Uterus (tissue), 4 donors: Measurements from ENCODE around the gene RNF141. TPM values are rescaled to one million over a fixed set of nuclear protein-coding genes. Genes with fewer than 3 reads are reported as not detected.

ENCODE experiments used
- DNase-seq, 2 donors: peaks; one replicate each; pipeline ENCODE4 v3.0.0-alpha.2; 2019 to 2020
- H3K27ac ChIP-seq, 2 donors: fragments of 200-600 bp; sonication (generic); 1 replicate in 1 of 2; 2 replicates in 1 of 2; pipeline ENCODE4 v1.5.1; 2016 to 2018
- H3K27me3 ChIP-seq, 2 donors: fragments of 200-600 bp; sonication (generic); one replicate each; pipeline ENCODE4 v1.5.1; 2018 to 2019; ENCODE audit warnings: control low read depth in 1 of 2
- H3K36me3 ChIP-seq, 2 donors: fragments of 200-600 bp; sonication (generic); one replicate each; pipeline ENCODE4 v1.5.1; 2019; ENCODE audit warnings: control low read depth in 1 of 2
- H3K4me1 ChIP-seq, 2 donors: fragments of 200-600 bp; sonication (generic); one replicate each; pipeline ENCODE4 v1.5.1; 2018 to 2019; ENCODE audit warnings: control low read depth in 1 of 2
- H3K4me3 ChIP-seq, 2 donors: fragments of 200-600 bp; sonication (generic); 1 replicate in 1 of 2; 2 replicates in 1 of 2; pipeline ENCODE4 v1.5.1; 2018 to 2019; ENCODE audit warnings: mild to moderate bottlenecking in 1 of 2
- H3K9me3 ChIP-seq, 2 donors: fragments of 200-600 bp; sonication (generic); one replicate each; pipeline ENCODE4 v1.5.1; 2019; ENCODE audit warnings: control low read depth in 1 of 2
- CTCF ChIP-seq, 4 experiments: fragments of 200-600 bp in 2 of 4; fragments of 450-650 bp in 2 of 4; sonication (generic) in 2 of 4; IDR thresholded peaks; one replicate each; pipeline ENCODE4 v1.5.1; 2016 to 2019; ENCODE audit warnings: antibody characterized with exemption in 4 of 4, mild to moderate bottlenecking in 2 of 4, moderate library complexity in 1 of 4
- POLR2A ChIP-seq, 2 donors: fragments of 450-650 bp; IDR thresholded peaks; one replicate each; pipeline ENCODE4 v1.6.1; 2016; ENCODE audit warnings: antibody characterized with exemption in 2 of 2, mild to moderate bottlenecking in 1 of 2, moderate library complexity in 1 of 2
- intact Hi-C: fragments of 100-400 bp; cut with DNase I; formaldehyde crosslinking; loops from one replicate; pipeline ENCODE4 v1.15.1; 2023; ENCODE audit warnings: low total_unique reads
- total RNA-seq, 4 donors: library from RNA; depleted of rRNA in 3 of 4; stranded (reverse); fragments of >200 nt in 3 of 4; gene quantifications; one replicate each; pipeline versions ENCODE4 v1.1.0 to v1.2.4, GENCODE V29; 2014 to 2023
- donor health status: DM: yes; HTN: yes; CAD: no.

Gene RNF141
- total RNA-seq, 4 donors from 2014 or later = 19.7 to 49.7 (median 25.2) TPM

DNA sequence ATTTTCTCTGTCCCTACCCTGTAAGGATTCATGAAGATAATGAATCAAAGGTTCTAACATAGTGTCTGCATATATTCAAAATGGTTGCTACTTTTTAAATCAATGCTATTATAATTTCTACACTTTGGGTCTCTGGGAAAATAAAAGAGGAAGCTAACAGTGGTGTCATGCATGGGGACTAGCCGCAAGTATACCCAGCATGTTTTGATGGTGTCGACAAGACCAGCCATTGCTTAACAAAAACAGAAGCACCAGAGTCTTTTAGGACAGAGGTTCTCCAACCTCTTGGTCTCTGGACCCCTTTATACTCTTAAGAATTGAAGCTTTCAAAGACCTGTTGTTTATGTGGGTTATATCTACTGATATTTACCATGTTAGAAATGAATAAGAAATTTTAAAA is 37.8 kb downstream of the RNF141 start:
- Histone ChIP-seq H3K9me3 (no peaks in the 10 kb centered on the region), H3K4me3 (no peak overlapping the region), H3K27ac (no peak overlapping the region), H3K4me1 (no peaks in the 10 kb centered on the region), H3K27me3 (no peaks in the 10 kb centered on the region), H3K36me3 (no peaks in the 10 kb centered on the region)
- TF ChIP-seq POLR2A (IDR thresholded peaks at IDR 0.05) = no peak
- DNase-seq = no peak
- intact Hi-C loops = no loop called here

DNA sequence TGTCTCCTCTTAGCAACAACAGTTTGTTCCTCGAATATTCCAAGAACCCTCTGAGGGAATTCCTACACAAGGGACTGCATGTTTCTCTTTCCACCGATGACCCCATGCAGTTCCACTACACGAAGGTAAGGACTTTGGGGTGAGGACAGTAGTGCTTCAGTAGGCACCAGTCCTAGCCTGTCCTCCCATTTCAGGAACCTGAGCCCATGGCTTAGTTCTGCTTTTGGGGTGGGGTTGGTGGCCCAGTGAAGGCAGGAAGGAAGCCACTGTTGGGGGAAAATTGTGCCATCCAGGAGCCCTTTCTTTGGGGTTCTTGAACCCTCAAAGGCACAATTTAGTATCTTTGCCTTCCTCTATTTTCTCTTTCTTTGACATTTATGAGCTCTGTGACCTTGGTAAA is 38.2 kb downstream of the RNF141 start:
- Histone ChIP-seq H3K27ac (no peak overlapping the region), H3K36me3 (no peaks in the 10 kb centered on the region), H3K27me3 (no peaks in the 10 kb centered on the region), H3K9me3 (no peaks in the 10 kb centered on the region), H3K4me1 (no peaks in the 10 kb centered on the region), H3K4me3 (no peak overlapping the region)
- intact Hi-C loops = no loop called here
- no peak for TF ChIP-seq CTCF (IDR thresholded peaks at IDR 0.05)
- no peak for TF ChIP-seq POLR2A (IDR thresholded peaks at IDR 0.05)
- no peak for DNase-seq

- Histone ChIP-seq H3K27ac (no peak overlapping the region), H3K9me3 (no peaks in the 10 kb centered on the region), H3K4me3 (no peak overlapping the region), H3K27me3 (no peaks in the 10 kb centered on the region), H3K4me1 (no peaks in the 10 kb centered on the region), H3K36me3 (no peaks in the 10 kb centered on the region)
- no peak for DNase-seq
- intact Hi-C loops = no loop called here
- no peak for TF ChIP-seq POLR2A (IDR thresholded peaks at IDR 0.05)
- TF ChIP-seq CTCF (IDR thresholded peaks at IDR 0.05) = no peak
Observed at GRCh38 chr11:10502065-10502680, 38.8 kb downstream of the RNF141 start.

- no peaks in the 10 kb centered on the region for H3K36me3 ChIP-seq
- intact Hi-C loops = no loop called here
- H3K4me3 ChIP-seq = no peak overlapping the region
- no peaks in the 10 kb centered on the region for H3K4me1 ChIP-seq
- H3K27me3 ChIP-seq = no peaks in the 10 kb centered on the region
- H3K27ac ChIP-seq = no peak overlapping the region
- no peaks in the 10 kb centered on the region for H3K9me3 ChIP-seq
- TF ChIP-seq POLR2A (IDR thresholded peaks at IDR 0.05) (no peak), CTCF (IDR thresholded peaks at IDR 0.05) (no peak)
- DNase-seq = no peak
Observed at GRCh38 chr11:10500757-10501684, 40.0 kb downstream of the RNF141 start.

DNA sequence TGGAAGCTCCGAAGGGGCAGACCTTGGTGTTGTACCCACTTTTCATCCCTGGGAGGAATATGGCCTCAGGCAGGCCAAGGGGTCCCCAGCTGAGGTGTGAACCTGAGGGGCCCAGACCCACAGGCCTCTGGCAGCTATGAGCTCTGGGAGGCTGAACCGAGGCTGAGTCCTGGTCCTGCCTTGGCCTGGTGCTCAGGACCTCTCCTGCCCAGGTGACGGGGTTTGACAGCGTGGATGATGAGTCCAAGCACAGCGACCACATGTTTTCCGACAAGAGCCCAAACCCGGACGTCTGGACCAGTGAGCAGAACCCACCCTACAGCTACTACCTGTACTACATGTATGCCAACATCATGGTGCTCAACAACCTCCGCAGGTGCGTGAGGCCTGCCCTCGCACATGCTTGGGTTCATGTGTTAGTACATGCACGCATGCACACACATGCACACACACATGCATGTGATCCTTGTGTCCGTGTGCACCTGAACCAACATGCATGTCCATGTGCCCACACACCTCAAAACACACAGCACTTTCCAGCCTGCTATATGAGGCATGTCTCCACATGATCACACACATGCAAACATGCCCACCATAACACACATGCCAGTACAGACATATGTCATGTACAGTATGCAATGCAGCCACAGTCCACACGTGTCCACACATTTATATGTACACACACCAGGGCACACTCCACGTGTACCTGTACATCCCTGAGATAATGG is 40.9 kb downstream of the RNF141 start:
- Histone ChIP-seq H3K4me3 (no peak overlapping the region), H3K36me3 (no peaks in the 10 kb centered on the region), H3K27ac (no peak overlapping the region), H3K9me3 (no peaks in the 10 kb centered on the region), H3K4me1 (no peaks in the 10 kb centered on the region), H3K27me3 (no peaks in the 10 kb centered on the region)
- TF ChIP-seq CTCF (IDR thresholded peaks at IDR 0.05) = no peak
- no peak for TF ChIP-seq POLR2A (IDR thresholded peaks at IDR 0.05)
- intact Hi-C loops = no loop called here
- no peak for DNase-seq
